ENCODE data around the gene DYNLT5.
"Not testable (repeated sequence)": the region's sequence is repeated elsewhere in the genome, so short reads cannot be mapped to it uniquely, and the experiment has no call there.

DYNLT5 gene, protein sequence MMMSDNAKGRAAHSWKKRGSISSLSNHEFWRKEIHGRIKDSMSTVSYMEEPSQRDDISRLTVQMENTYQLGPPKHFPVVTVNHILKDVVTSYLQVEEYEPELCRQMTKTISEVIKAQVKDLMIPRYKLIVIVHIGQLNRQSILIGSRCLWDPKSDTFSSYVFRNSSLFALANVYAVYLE

DNA sequence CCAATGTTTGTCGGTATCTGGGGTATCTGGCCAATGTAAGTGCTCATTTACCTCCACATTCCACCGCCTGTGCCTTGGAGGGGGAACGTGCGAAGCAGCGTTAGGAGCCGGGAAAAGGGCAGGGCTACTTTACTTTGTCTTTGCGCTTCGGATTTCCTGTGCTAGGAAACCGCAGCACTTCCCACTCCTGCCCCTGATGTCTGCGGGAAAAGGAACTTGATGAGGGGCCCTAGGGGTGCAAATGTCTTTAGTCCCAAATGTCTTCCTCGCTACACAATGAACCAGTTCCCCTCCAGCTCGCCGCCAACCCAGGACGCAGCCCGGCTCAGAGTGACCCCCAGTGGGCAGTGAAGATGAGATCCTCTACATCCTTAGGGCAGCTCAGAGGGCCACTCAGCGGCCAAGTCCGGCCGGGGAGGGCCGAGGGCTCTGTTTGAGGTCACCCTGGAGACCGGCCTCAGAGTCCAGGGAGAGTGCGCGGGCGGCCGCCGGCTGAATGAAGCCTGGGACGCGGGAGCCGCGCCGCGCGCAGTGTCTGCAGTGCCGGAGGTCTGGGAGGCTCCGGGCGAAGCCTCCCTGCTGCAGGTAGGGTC lies at the start of gene DYNLT5:
Gene DYNLT5 (plus strand): TSS at position 460 of the 593 bp plus-strand sequence. CDS start 2,200 bp downstream, outside the sequence.
- peak; percentile 69 for DNase-seq (ENCODE audit: low read depth, low spot score)

DNA sequence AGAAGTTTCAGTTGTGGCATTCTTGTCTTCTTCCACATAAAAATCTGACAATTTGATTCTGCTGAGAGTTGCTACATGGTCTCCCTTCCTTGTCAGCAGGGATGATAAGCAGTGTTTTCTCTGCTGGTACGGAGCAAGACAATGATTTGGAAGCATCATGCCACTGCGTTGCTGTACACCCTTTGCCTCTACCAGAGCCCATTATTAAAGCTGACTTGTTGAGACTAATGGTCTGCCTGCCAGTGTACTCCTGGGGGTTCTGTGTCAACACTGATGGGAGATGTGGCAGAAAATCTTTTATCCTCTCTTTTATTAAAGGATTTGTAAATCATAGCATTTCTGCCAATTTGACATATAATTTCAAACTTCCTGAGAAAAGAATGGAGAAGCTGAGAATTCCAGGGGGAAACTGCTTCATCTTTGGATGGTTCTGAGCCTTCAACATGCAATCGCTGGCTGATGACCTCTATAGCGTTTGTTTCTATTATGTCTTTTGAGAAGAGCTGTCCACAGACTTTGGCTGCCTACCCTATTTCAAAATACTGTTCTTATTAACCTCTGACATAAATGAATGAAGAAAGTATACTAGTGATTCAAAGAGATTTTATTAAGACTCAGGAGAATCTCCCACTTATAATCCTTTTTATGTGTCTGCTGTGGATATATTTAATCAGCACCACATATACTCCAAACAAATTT lies 47.9 kb upstream of the DYNLT5 start:
- DNase-seq (ENCODE audit: low read depth, low spot score) = no peak

DNA sequence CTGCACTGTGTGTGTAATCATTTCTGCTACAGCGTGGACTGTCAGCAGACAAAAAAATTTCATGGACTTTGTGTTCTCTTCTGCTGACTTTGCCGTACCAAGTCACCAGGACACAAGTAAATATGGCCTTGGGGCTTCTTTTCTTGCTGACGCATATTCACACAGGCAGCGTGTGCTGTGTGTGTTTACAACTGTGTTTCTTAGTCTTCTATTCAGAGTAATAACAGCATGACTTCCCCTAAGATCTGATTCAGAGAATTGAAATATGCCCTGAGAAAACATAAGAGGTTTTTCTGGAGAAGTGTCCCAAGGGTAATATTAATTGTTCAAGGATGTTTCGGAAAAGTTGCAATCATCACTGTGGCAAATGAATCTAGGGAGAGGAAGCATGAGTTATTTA lies 47.1 kb upstream of the DYNLT5 start:
- no peak for DNase-seq (ENCODE audit: low read depth, low spot score)

DNA sequence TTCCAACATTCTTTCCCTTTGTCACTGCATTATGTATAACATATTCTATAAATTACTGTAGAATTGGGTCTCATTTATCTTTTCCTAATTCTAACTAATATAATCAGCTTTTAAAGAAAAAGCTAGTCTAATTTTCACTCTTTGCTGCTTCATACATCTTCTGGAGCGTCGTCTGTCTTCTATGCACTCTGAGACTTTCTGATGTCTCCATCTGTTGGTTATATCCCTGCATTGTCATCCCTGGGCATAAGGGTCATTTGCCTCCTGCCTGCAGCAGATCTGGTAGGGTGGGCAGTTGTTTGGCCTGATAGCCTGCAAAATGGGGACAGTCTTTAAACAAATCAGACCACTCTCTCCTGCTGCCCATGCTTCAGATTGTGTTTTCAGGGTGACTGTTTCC lies 40.8 kb upstream of the DYNLT5 start:
- peak; percentile 19 for DNase-seq (ENCODE audit: low read depth, low spot score)

DNA sequence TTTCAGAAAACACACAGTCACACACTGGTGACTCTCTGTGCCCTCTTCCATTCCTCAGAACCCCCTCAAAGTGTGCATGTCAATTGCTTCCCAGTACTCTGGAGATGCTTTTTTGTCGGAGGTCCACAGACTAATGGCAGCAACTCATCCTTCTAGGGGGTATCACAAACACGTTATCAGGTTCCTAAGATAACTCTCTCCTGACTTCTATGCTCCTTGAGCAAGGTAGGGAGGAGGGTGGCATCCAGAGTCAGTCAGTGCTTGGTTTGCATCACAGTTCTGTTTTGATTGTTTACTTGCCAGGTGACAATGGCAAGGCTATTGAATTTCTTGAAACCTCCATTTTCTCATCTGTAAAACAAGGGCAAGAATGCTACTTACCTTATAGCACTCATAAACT lies 39.4 kb upstream of the DYNLT5 start:
- DNase-seq (ENCODE audit: low read depth, low spot score) = no peak

DNA sequence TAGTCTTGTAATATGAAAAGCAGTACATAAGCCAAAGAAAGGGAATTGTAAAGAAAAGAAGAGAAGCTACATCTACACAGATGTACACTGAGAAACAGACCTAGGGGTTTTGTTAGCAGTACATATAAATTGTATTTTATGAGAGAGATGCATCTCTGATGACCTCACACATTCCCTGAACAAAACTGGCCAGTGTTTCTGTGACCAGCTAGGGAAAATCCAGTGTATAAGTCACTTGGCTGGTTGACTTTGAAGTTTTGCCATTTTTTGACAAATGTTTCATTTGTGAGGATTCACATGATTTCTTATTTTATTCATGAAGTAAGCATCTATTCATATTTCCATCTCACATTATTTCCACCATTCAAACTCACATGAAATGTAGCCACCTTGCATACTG lies 28.3 kb upstream of the DYNLT5 start:
- peak; percentile 32 for DNase-seq (ENCODE audit: low read depth, low spot score)

DNA sequence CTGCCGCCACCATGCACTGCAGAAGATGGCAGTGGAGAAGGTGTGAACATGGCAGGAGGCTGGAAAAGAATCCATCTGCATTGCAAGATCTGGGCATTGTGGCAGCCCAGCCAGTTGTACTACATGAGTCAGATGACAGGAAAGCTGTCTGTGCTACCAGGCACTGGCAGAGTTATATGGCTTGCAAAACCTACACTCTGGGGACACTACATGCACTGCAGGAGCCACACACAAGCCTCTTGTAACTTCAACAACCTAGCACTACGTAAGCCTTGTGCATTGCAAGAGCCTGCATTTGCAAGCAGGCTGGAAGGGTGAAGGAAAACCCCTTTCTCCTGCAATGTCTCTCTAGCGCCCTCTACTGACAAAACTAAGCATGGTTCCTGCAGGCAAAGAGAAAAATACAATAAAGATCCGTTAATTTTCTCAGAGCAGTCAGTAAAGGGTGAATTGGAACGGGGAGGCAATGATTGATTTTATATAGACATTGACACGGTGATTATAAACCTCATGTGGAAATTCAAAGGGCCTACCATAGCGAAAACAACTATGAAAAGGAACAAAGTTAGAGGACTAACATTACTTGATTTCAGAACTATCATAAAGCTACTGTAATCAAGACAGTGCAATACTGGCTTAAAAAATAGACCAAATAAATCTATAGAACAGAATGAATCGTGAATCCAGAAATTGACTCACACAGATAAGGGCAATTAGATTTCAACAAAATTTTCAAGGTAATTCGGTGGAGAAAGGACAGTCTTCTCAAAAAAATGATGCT lies 26.2 kb upstream of the DYNLT5 start:
- peak; percentile 83 for DNase-seq (ENCODE audit: low read depth, low spot score)

DNA sequence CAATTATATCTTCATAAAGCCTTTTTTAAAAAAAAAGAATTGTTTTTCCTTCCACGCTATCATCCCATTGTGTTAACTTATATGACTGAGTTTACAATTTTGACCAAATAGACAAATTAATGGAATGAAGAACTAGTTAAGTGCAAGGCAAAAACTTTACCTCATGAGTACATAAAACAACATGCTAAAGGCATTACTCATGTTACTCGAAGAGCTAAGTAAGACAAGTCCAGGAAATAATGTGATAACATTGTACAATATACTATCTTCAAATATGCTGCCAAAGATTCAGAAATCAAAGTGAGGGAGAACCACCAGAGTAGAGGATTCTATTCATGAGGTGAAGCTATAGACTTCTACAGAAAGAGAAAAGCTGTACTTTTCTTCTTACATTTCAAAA lies 24.2 kb upstream of the DYNLT5 start:
- no peak for DNase-seq (ENCODE audit: low read depth, low spot score)

DNA sequence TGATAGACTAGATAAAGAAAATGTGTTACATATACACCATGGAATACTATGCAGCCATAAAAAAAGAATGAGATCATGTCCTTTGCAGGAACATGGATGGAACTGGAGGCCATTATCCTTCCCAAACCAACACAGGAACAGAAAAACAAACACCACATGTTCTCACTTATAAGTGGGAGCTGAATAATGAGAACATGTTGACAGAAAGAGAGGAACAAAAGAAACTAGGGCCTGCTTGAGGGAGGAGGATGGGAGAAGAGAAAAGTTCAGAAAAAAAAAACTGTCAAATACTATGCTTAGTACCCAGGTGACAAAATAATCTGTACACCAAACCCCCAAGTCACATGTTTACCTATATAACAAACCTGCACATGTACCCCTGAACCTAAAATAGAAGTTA lies 23.5 kb upstream of the DYNLT5 start:
- not testable (repeated sequence) for DNase-seq (ENCODE audit: low read depth, low spot score)

DNA sequence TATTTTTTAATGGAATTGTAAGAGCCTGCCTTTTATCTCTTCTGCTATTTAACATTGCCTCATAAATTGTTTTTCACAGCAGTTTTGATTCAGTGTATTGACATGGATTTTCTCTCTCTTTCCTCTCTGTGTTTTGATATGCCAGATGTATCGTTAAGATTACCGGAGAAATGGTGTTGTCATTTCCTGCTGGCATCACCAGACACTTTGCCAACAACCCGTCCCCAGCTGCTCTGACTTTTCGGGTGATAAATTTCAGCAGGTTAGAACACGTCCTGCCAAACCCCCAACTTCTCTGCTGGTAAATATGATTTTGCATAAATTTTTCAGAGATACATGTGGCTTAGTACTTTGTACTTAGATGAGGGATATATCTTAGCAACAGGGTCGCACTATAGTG lies 23.1 kb upstream of the DYNLT5 start:
- DNase-seq (ENCODE audit: low read depth, low spot score) = no peak

DNA sequence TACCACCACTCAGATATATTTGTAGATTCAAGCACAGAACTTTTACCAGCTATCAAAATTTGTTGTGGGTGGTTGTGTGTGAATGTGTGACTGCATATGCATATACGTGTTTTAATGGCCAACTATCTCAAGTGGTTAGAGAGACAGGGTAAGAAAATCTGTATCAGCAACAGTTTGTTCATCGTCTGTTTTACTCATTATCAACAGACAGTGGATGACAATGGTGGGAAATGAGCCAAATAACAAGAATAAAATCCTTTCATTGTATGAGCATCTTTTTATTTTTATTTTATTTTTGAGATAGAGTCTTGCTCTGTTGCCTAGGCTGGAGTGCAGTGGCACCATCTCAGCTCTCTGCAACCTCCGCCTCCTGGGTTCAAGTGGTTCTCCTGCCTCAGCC lies 22.7 kb upstream of the DYNLT5 start:
- no peak for DNase-seq (ENCODE audit: low read depth, low spot score)

DNA sequence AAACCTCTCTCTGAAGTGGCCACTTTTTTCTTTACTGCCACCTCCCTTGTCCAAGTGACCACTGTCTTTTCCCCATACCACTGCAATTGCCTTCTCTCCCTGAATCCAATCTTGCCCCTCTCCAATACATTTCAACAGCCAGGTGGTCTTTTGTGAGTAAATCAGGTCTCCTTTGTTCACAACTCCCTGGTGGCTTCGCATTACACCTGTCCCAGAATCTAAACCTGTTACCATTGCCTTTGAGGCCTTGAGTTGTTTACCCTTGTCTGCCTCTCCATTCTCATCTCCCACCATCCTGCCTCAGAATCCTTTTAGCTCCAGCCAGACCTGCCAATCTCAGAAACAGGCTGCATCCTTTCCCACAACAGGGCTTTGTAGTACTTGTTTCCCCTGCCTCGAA lies 21.8 kb upstream of the DYNLT5 start:
- DNase-seq (ENCODE audit: low read depth, low spot score) = no peak

DNA sequence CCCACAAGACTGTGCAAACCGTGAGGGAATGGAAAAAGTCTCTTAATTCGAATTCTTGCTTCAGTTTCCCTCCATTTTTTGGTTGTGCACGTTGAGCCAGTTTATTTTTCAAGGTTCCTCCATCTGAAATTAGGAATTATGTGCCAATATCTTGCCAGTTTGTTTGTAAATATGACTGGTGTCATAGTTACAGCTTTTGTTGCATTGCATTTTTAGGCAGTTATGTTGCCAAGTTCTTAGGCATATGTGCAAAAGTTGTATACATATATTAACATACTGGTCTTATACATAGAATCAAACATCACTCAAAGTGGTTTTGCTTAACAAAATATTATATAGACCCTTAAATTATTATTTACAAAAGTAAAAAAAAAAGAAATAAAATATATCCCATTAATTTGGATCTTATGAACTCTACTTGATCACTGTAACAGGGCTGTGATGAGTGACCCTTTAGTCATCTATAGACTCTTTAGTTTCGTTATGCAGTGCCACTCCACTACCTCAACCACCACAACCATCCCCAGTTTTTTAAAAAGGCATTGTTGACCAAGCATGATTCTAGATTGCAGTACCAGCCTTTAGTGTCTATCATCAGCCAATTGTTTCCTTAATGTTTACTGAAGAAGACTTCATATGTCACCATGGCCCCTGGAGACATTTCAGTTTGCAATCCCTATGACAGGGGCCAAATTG lies 20.9 kb upstream of the DYNLT5 start:
- DNase-seq (ENCODE audit: low read depth, low spot score) = no peak

DNA sequence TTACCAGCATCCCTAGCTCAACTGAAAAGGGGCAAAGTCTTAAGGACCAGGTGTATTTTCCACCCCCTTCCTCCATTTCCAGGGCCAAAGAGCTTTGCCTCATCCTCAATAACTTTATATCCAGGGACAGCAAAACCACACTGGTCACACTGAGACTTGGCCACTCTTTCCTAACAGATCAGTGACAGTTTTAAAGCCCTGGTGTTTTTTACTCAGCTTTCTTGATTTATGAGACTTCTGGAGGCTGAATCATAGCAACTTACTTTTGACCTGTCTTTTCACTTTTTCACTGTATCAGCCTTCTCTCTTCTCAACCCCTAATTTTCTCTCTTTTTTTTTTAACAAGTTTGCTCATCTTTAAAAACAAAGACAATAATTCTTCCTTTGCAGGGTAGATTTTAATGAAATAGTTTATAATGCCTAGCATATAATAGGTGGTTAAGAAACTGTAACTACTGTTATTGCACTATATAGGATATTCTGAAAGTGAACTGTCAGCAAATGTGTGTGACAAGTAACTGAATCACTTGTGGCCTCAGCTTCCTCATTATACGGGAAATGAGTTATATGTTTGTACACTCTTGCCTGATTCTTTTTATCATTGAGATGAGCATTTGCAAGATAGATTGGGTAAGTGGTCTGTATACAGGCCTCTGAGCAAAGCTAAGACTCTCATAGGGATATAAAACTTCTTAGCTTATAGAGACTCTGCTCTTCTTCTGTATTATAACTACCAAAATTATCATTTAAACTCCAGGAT lies 19.7 kb upstream of the DYNLT5 start:
- DNase-seq (ENCODE audit: low read depth, low spot score) = no peak

DNA sequence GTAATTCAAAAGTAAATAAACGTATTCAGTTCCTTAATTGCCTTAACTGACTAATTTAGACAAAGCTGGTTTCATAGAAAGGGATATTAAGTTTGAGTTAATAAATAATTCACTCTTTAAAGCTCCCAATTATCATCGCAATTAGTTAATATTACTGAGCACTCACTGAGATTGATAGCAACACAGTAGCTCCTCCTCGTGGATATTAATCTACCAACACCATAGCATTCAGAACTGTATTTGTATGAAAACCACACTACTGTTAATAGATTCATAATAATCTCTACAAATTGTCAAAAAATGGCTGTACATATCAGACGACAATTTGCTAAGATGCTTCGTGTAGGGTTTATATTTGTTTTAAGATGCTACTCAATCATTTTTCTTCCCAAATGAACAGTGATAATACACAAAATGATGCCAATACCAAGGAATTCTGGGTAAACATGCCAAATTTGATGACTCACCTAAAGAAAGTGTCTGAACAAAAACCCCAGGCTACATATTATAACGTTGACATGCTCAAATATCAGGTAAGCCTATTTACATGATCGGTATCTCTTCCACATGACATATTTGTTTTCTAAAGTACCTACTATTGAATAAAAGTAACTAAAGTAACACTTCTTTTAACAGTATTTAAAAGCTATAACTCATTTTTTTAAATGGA lies 18.8 kb upstream of the DYNLT5 start:
- peak; percentile 50 for DNase-seq (ENCODE audit: low read depth, low spot score)

DNA sequence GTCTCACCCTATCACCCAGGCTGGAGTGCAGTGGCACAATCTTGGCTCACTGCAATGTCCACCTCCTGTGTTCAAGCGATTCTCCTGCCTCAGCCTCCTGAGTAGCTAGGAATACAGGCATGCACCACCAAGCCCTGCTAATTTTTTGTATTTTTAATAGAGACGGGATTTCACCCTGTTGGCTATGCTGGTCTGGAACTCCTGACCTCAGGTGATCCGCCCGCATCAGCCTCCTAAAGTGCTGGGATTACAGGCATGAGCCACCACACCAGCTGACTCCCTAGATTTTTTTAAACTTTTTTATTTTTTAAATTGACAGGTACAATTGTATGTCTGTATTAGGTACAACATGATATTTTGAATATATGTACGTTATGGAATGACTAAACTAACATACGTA lies 17.7 kb upstream of the DYNLT5 start:
- DNase-seq (ENCODE audit: low read depth, low spot score) = not testable (repeated sequence)

DNA sequence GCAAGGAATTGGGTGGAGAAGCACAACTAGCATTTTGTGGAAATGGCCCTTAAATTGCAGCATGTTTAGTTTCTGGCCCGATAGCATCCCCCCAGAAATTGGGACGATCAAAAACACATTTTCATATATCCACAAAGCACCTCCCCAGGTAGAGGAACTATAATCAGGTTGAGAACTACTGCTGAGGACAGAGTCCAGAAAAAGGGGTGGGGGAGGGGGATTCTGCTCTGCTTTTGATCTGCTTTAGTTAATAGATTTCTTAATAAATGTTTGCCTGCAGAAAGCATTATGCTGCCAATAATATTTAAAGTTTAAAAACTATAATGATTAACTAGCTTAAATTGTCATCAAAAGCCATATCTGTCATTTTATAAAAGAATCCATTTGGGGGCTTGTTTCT lies 14.4 kb upstream of the DYNLT5 start:
- no peak for DNase-seq (ENCODE audit: low read depth, low spot score)

DNA sequence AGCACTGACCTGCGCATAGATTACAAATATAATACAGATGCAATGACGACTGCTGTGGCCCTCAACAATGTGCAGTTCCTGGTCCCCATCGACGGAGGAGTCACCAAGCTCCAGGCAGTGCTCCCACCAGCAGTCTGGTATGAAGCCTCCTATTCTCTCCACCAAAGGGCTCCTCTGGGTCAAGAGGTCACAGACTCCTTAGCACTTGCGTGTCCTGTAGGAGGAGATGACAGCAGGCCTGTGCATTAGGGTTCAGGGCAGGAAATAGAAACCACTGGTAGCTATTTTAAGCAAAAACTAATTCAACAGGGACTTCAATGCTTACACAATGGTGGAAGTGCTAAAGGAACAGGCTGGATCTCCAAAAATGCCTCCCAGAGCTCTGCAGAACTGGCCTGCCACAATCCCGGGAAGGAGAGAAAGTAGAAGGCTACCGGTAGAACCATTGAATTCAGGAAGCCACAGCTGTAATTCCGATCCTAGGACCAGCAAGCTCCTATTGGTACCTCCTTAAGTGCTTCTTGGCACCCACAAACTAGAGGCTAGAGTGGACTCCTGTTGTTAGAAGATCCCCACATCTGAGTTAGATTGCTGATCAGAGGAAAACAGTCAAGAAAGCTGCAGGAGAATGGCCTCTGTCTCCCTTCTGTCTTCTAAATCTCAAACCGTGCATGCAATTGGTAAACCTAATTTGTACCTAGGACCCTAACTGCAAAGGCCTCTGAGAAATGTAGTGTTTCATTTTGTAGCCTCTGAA lies 12.7 kb upstream of the DYNLT5 start:
- no peak for DNase-seq (ENCODE audit: low read depth, low spot score)

DNA sequence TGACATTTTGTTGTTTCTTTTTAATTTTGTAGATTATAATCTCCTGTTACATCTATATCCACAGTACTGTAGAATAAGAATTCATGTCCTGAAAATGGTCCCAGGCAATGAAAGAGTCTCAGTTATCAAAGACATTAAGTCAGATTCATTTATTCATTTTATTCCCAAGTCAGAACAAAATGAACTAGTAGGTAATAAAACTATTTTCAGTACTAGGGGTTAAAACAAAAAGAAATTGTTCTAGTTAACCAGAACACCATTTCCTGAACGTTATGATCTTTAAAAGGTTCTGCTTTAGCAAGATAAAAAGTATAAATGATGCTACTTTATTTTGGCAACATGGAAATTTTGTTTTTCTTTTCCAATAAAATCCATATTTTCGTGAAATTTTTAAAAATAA lies 6.8 kb upstream of the DYNLT5 start:
- no peak for DNase-seq (ENCODE audit: low read depth, low spot score)

DNA sequence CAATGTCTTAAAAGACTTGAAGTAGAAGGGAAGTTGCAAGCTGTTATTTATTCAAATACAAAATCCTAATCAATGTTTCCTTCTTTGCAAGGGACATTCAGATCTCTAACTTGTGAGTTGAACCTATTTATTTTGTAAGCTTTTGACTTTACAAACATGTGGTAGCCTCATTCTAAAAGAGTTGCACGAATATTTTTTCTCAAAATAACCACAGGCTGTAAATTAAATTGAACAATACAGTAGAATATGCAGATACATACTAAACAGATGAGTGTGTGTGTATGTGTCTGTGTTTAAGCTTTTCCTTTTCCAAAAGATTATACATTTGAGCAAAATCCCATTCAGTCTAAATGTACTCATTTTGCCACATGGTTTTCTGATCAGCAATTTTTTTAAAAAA lies 4.8 kb upstream of the DYNLT5 start:
- no peak for DNase-seq (ENCODE audit: low read depth, low spot score)

Data from astrocyte of the hippocampus (primary cell).